ENCODE measurements around the gene TATDN2. TPM values are rescaled to one million over a fixed set of nuclear protein-coding genes. Genes with fewer than 3 reads are reported as not detected.

Gene TATDN2
- total and polyA plus RNA-seq, 9 of the 15 experiments (the other 6 are each of a cell fraction or from before 2014, with no cell fraction given): 5.2 to 44.7 (median 25.8) TPM

DNA sequence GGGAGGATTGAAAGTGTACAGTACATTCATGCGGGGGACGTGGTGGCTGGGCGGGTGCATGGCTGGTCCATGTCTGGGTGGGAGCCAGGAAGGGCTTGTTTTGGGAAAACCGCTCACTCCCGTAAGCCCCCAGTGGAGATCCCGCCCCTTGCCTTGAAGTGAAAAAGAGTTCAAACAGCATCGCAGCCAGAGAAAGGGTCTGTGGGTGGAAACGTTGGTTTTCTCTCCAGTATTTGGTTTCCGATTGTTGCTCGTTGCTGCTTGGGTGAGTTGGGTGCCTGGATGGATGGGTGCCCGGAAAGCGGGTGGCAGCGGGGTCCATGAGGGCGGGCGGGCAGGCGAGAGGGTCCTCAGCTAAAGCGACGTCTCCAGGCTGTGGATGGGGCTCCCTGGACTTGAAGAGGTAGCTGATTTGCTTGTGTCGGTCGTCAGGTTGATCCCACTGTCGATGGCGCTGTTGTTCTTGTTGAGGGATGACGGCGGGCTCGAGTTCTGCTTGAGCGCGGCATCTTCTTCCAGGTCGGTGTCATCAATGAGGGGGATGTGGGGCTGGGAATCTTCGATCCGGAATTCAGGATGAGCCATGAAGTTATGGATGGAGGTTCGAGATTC is 80.3 kb downstream of the TATDN2 start (continued):
- no peak for TF ChIP-seq SMC3 (conservative IDR thresholded peaks at IDR 0.05; ENCODE audit: insufficient read depth, low read depth, low read length)

DNA sequence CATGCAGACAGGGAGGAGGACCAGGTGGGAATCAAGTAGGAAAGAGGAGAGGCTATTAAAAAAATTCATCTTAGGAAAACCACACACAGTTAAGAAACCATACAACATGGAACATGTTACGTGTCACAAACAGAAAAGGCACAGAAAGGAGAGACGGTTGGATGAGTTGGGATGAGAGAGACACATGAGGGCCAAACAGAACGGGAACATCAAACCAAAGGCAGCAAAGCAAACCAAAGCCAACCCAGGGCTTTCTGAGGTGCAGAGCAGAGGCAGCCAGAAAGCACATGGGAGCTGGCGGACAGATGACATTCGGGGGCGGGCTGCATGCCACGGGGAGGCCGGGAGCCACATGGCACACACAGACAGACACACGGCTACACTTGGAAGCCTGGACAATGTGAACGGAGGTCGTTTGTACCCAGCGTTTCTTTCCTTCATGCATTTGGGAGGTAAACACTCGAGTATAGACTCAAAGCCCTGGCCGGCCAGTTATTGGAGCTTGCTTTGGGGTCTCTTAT is 81.3 kb downstream of the TATDN2 start:
- in situ Hi-C loops (cut with MboI) (no loop called here), intact Hi-C loops (cut with micrococcal nuclease) (loop anchor here (10.0 kb wide), 1 partner anchor 605 kb away; no protein-coding TSS in a partner anchor)
- POLR2A ChIA-PET: interaction anchor here (0.8 to 2.3 kb wide), 2 partner anchors 9 to 16 kb away, joined by 3 to 8 read pairs; partner anchors contain the start of gene SEC13
- TF ChIP-seq EZH2 (IDR thresholded peaks at IDR 0.05; ENCODE audit: borderline replicate concordance, low read depth, low read length): peak; percentile 70; the same call in 1 of the 2 replicates
- TF ChIP-seq, protein P1, sequence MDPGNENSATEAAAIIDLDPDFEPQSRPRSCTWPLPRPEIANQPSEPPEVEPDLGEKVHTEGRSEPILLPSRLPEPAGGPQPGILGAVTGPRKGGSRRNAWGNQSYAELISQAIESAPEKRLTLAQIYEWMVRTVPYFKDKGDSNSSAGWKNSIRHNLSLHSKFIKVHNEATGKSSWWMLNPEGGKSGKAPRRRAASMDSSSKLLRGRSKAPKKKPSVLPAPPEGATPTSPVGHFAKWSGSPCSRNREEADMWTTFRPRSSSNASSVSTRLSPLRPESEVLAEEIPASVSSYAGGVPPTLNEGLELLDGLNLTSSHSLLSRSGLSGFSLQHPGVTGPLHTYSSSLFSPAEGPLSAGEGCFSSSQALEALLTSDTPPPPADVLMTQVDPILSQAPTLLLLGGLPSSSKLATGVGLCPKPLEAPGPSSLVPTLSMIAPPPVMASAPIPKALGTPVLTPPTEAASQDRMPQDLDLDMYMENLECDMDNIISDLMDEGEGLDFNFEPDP (CRISPR knock-in tag; IDR thresholded peaks at IDR 0.05): no peak
- TF ChIP-seq ARHGAP35 (IDR thresholded peaks at IDR 0.05; ENCODE audit: partially characterized antibody): no peak
- TF ChIP-seq MCM3 (IDR thresholded peaks at IDR 0.05): 0 out of 2 replicates have a peak, but pooled peaks have one; percentile 22
- CTCF ChIA-PET (ENCODE audit: low intra/inter-chr PET ratio): no interaction called here
- Histone ChIP-seq H3K9ac (ENCODE audit: insufficient read depth in 1 of 2, low read depth in 2 of 2, low read length in 2 of 2) (no peak overlapping the region), H3K4me2 (ENCODE audit: insufficient read depth, low read length) (no peak overlapping the region), H3K27me3 (ENCODE audit: control insufficient read depth in 2 of 2, insufficient read depth in 2 of 2, low read length in 2 of 2) (peaks cover 79 to 90% of the 10 kb centered on the region in 2 experiments), H3K36me3 (ENCODE audit: control insufficient read depth, insufficient read depth, low read length) (no peaks in the 10 kb centered on the region), H4K20me1 (replicated peaks; ENCODE audit: control insufficient read depth, insufficient read depth, low read length) (no peaks in the 10 kb centered on the region; the same call in none of the 2 replicates), H3K4me3 (no peak overlapping the region), H3K9me1 (ENCODE audit: control insufficient read depth, insufficient read depth, low read length) (peaks cover 5% of the 10 kb centered on the region), H3K79me2 (ENCODE audit: control insufficient read depth, insufficient read depth, low read length) (no peaks in the 10 kb centered on the region), H3K4me1 (replicated peaks in 1 of 2; ENCODE audit: control insufficient read depth in 2 of 2, insufficient read depth in 2 of 2, low read length in 2 of 2) (peaks cover 0 to 8% of the 10 kb centered on the region in 2 experiments; a peak in 3 of 5 replicates), H2AFZ (ENCODE audit: low read depth, low read length) (no peak overlapping the region), H3K27ac (ENCODE audit: extremely low read depth, low read depth, low read length) (no peak overlapping the region), H3K9me3 (replicated peaks; ENCODE audit: control insufficient read depth, insufficient read depth, low read depth, low read length) (no peaks in the 10 kb centered on the region)
- no TSS peak for BruUV-seq (replicated peaks)
- ATAC-seq (no peak), DNase-seq (ENCODE audit: extremely low read depth in 1 of 4, low spot score in 3 of 4) (no peak), FAIRE-seq (no peak)
- 0% methylated on average over 14 of the region's 14 CpGs for WGBS (ENCODE audit: insufficient coverage, low coverage, missing lambda C conversion rate)

All from K562 (cell line).